NCI-H446 treated with DMSO at 0.1 percent for 48 hours (cell line): ENCODE results near the gene PASK.

ENCODE experiments used
- DNase-seq: peaks from one replicate; lab custom pipeline; 2025; lab: John Stamatoyannopoulos, UW

Gene PASK

GRCh38 chr2:241081643-241082340 is 67.5 kb downstream of the PASK start:
- DNase-seq, result no peak

- DNase-seq, result no peak
These were observed 68.1 kb downstream of the PASK start for GRCh38 chr2:241081190-241081642.

GRCh38 chr2:241080405-241081189 is 68.7 kb downstream of the PASK start:
- DNase-seq, result no peak

GRCh38 chr2:241074901-241075540 is 74.3 kb downstream of the PASK start:
- no peak for DNase-seq

GRCh38 chr2:241074065-241074818 is 75.0 kb downstream of the PASK start:
- no peak for DNase-seq

GRCh38 chr2:241073166-241074064 is 75.9 kb downstream of the PASK start:
- DNase-seq, result no peak

GRCh38 chr2:241072553-241073165 is 76.6 kb downstream of the PASK start:
- no peak for DNase-seq

- DNase-seq, result no peak
These were observed 77.1 kb downstream of the PASK start for GRCh38 chr2:241072151-241072550.

- DNase-seq, result no peak
These were observed 77.6 kb downstream of the PASK start for GRCh38 chr2:241071677-241072111.

GRCh38 chr2:241070811-241071676 is 78.2 kb downstream of the PASK start:
- no peak for DNase-seq

- DNase-seq, result no peak
These were observed 78.9 kb downstream of the PASK start for GRCh38 chr2:241070361-241070760.

- DNase-seq, result no peak
These were observed 79.4 kb downstream of the PASK start for GRCh38 chr2:241069821-241070281.

GRCh38 chr2:241068942-241069810 is 80.1 kb downstream of the PASK start:
- no peak for DNase-seq

GRCh38 chr2:241068136-241068941 is 80.9 kb downstream of the PASK start:
- DNase-seq, result no peak

- DNase-seq, result no peak
These were observed 81.7 kb downstream of the PASK start for GRCh38 chr2:241067501-241068135.

- DNase-seq, result no peak
These were observed 82.4 kb downstream of the PASK start for GRCh38 chr2:241066893-241067341.
